Endothelial cell of umbilical vein (primary cell): ENCODE data around the gene IQGAP3. TPM values are rescaled to one million over a fixed set of nuclear protein-coding genes. Genes with fewer than 3 reads are reported as not detected.

Experiments used
- BruUV-seq: library from RNA; stranded (reverse); fragments of 400-500 nt; replicated peaks from 2 replicates; lab custom pipeline; 2021; lab: Mats Ljungman, UMichigan
- CTCF ChIA-PET: fragments of 300-600, 350-600 bp; sonication (Branson Sonifier 250); formaldehyde crosslinking; loops from one replicate; lab custom pipeline; 2021; ENCODE audit warnings: antibody characterized with exemption, inconsistent platforms; lab: Charles Lee
- POLR2A ChIA-PET: fragments of 300-600, 350-600 bp; sonication (Branson Sonifier 250); formaldehyde crosslinking; loops from one replicate; lab custom pipeline; 2021; ENCODE audit warnings: antibody characterized with exemption, inconsistent platforms; lab: Charles Lee
- DNase-seq: peaks from one replicate; pipeline ENCODE4 v3.0.0-alpha.2; 2011; ENCODE audit warnings: low read depth, low spot score
- FAIRE-seq: peaks from 2 replicates; lab custom pipeline; 2011; peaks lifted over from hg19 to GRCh38; lab: Jason Lieb, UNC
- H2AFZ ChIP-seq: 2 replicates; pipeline ENCODE4 v1.6.0; 2012; ENCODE audit warnings: low read depth, low read length, control low read depth, inconsistent platforms
- H3K27ac ChIP-seq: 2 replicates; pipeline ENCODE4 v1.5.1; 2011; ENCODE audit warnings: low read depth, mild to moderate bottlenecking, control low read depth, low read length, moderate library complexity; ENCODE audit not compliant: insufficient read depth
- H3K27me3 ChIP-seq, 2 experiments: 2 replicates each; pipeline versions ENCODE4 v1.6.0 to v1.6.1; 2011; ENCODE audit warnings: low read length in 2 of 2, mixed read lengths in 1 of 2; ENCODE audit not compliant: control insufficient read depth in 2 of 2, insufficient read depth in 2 of 2
- H3K36me3 ChIP-seq, 2 experiments: 2 replicates in 1 of 2; 3 replicates in 1 of 2; pipeline ENCODE4 v1.5.1; 2011; ENCODE audit warnings: low read length in 2 of 2, mild to moderate bottlenecking in 1 of 2, moderate library complexity in 1 of 2; ENCODE audit not compliant: control insufficient read depth in 2 of 2, insufficient read depth in 2 of 2; ENCODE audit errors: extremely low read depth in 1 of 2
- H3K4me1 ChIP-seq: 3 replicates; pipeline ENCODE4 v1.5.1; 2011; ENCODE audit warnings: mild to moderate bottlenecking, low read length; ENCODE audit not compliant: control insufficient read depth, insufficient read depth; ENCODE audit errors: extremely low read depth
- H3K4me2 ChIP-seq: 2 replicates; pipeline ENCODE4 v1.6.1; 2011; ENCODE audit warnings: low read length, control low read depth, mixed read lengths; ENCODE audit not compliant: insufficient read depth
- H3K4me3 ChIP-seq, 3 experiments: fragments of 200-600 bp in 1 of 3; sonication (generic), shearing (Covaris generic) in 1 of 3; replicated peaks in 1 of 3; 2 replicates each; pipeline ENCODE4 v1.5.1; 2011 to 2016; ENCODE audit warnings: control low read depth in 3 of 3, low read length in 3 of 3, mild to moderate bottlenecking in 2 of 3, inconsistent platforms in 1 of 3, low read depth in 1 of 3, moderate library complexity in 1 of 3; ENCODE audit not compliant: insufficient read depth in 1 of 3
- H3K79me2 ChIP-seq: 2 replicates; pipeline ENCODE4 v1.6.0; 2012; ENCODE audit warnings: low read length, inconsistent platforms; ENCODE audit not compliant: control insufficient read depth, insufficient read depth
- H3K9ac ChIP-seq: replicated peaks from 2 replicates; pipeline ENCODE3; 2011; ENCODE audit warnings: low read length, control low read depth; ENCODE audit not compliant: insufficient read depth; ENCODE audit errors: extremely low read depth
- H3K9me1 ChIP-seq: replicated peaks from 3 replicates; pipeline ENCODE4 v1.6.0; 2011; ENCODE audit warnings: mild to moderate bottlenecking, low read length; ENCODE audit not compliant: control insufficient read depth, insufficient read depth; ENCODE audit errors: extremely low read depth
- H3K9me3 ChIP-seq: replicated peaks from 2 replicates; pipeline ENCODE4 v1.5.1; 2012; ENCODE audit warnings: low read length, inconsistent platforms; ENCODE audit not compliant: control insufficient read depth, insufficient read depth
- H4K20me1 ChIP-seq: replicated peaks from 2 replicates; pipeline ENCODE3; 2011; ENCODE audit warnings: mild to moderate bottlenecking, low read length; ENCODE audit not compliant: control insufficient read depth, insufficient read depth; ENCODE audit errors: extremely low read depth
- EZH2 ChIP-seq: IDR thresholded peaks from 2 replicates; pipeline ENCODE4 v1.6.1; 2012; ENCODE audit warnings: borderline replicate concordance, low read depth, mild to moderate bottlenecking, moderate library complexity, low read length, inconsistent platforms; ENCODE audit not compliant: severe bottlenecking
- FOS ChIP-seq: IDR thresholded peaks from 2 replicates; pipeline ENCODE4 v1.6.1; 2011; ENCODE audit warnings: mild to moderate bottlenecking, low read length, moderate library complexity, borderline replicate concordance; ENCODE audit not compliant: insufficient read depth
- GATA2 ChIP-seq: IDR thresholded peaks from 2 replicates; pipeline ENCODE4 v1.7.0; 2011; ENCODE audit warnings: low read depth, mild to moderate bottlenecking, moderate library complexity, mixed read lengths, low read length; ENCODE audit not compliant: insufficient read length, insufficient read depth
- JUN ChIP-seq: IDR thresholded peaks from 2 replicates; pipeline ENCODE4 v1.6.1; 2011; ENCODE audit warnings: borderline replicate concordance, low read depth; ENCODE audit not compliant: insufficient read length, insufficient read depth
- MAX ChIP-seq: IDR thresholded peaks from 2 replicates; pipeline ENCODE4 v1.6.1; 2011; ENCODE audit not compliant: insufficient read depth, insufficient read length
- MYC ChIP-seq: IDR thresholded peaks from one replicate; pipeline ENCODE4 v1.6.1; 2011; ENCODE audit warnings: mild to moderate bottlenecking, low read depth, low read length
- POLR2A ChIP-seq: IDR thresholded peaks from 2 replicates; pipeline ENCODE4 v1.6.1; 2012; ENCODE audit warnings: low read depth, mild to moderate bottlenecking, control low read depth, low read length
- POLR2AphosphoS5 ChIP-seq: IDR thresholded peaks from 2 replicates; pipeline ENCODE4 v1.6.1; 2012; ENCODE audit warnings: low read depth, mild to moderate bottlenecking, control low read depth, low read length, moderate library complexity; ENCODE audit not compliant: insufficient read depth
- dilution Hi-C: fragments of 300-500 bp; cut with MboI; formaldehyde crosslinking; loops from one replicate; pipeline ENCODE4 v1.15.0; 2019; ENCODE audit warnings: low sequenced_read_pairs; ENCODE audit not compliant: extremely low pct_ligation_motif_present
- intact Hi-C: fragments of 100-400 bp; cut with micrococcal nuclease; formaldehyde crosslinking; loops from one replicate; pipeline ENCODE4 v1.10.0; 2022
- polyA plus RNA-seq, 4 experiments: library from polyadenylated mRNA; depleted of rRNA in 3 of 4; stranded (reverse) in 3 of 4; unstranded in 1 of 4; fragments of >200 nt; gene quantifications; 2 replicates each; pipeline versions ENCODE4 v1.2.1 to v1.2.3, GENCODE V29; 2011 to 2012; ENCODE audit warnings: missing spikeins in 1 of 4
- total RNA-seq: library from RNA; stranded (reverse); gene quantifications from 2 replicates; pipeline ENCODE4 v1.2.3, GENCODE V29; 2021
- TF ChIP-seq, protein P1 (sequence below), 2 donors: IDR thresholded peaks; 1 replicate in 1 of 2; 2 replicates in 1 of 2; pipeline ENCODE4 v1.5.1; 2011; ENCODE audit warnings: low read length in 2 of 2, mild to moderate bottlenecking in 2 of 2, moderate library complexity in 2 of 2, control low read depth in 1 of 2, inconsistent platforms in 1 of 2, low read depth in 1 of 2; ENCODE audit not compliant: insufficient read depth in 1 of 2; ENCODE audit errors: extremely low read depth in 1 of 2

Gene IQGAP3
- total and polyA plus RNA-seq, 2 donors (not counting 3 experiments of a cell fraction or from before 2014, with no cell fraction given), result 28.3 to 60.7 TPM

GRCh38 chr1:156592910-156593660 lies 20.7 kb upstream of the IQGAP3 start:
- TSS peak; percentile 24 for BruUV-seq
- Histone ChIP-seq H2AFZ (no peak overlapping the region), H3K36me3 (peaks cover 0 to 34% of the 10 kb centered on the region in 2 experiments), H3K9me3 (no peaks in the 10 kb centered on the region), H3K27me3 (no peaks in the 10 kb centered on the region), H3K27ac (peak overlapping the region; percentile 34), H3K4me2 (no peak overlapping the region), H3K9me1 (no peaks in the 10 kb centered on the region), H3K4me3 (peak overlapping the region in 1 of 3 experiments; percentile 77), H4K20me1 (no peaks in the 10 kb centered on the region), H3K9ac (no peak overlapping the region), H3K79me2 (peaks cover 5% of the 10 kb centered on the region), H3K4me1 (peaks cover 17% of the 10 kb centered on the region)
- DNase-seq (peak; percentile 86), FAIRE-seq (peak; percentile 31)
- TF ChIP-seq JUN (peak; percentile 13), FOS (no peak), POLR2AphosphoS5 (peak; percentile 44)
- POLR2A ChIA-PET, result interaction anchor here (0.6 kb wide), 1 partner anchor 24 kb away, joined by 7 read pairs; no protein-coding TSS in a partner anchor
- dilution Hi-C loops, result no loop called here
- CTCF ChIA-PET, result interaction anchor here (1.2 to 4.9 kb wide), 5 partner anchors 11 to 147 kb away, joined by 3 to 32 read pairs (median 4); no protein-coding TSS in a partner anchor
- intact Hi-C loops, result loop anchor here (1.0 to 5.0 kb wide), 2 partner anchors 8 to 91 kb away; partner anchors contain the start of genes GPATCH4 and MEF2D

DNA sequence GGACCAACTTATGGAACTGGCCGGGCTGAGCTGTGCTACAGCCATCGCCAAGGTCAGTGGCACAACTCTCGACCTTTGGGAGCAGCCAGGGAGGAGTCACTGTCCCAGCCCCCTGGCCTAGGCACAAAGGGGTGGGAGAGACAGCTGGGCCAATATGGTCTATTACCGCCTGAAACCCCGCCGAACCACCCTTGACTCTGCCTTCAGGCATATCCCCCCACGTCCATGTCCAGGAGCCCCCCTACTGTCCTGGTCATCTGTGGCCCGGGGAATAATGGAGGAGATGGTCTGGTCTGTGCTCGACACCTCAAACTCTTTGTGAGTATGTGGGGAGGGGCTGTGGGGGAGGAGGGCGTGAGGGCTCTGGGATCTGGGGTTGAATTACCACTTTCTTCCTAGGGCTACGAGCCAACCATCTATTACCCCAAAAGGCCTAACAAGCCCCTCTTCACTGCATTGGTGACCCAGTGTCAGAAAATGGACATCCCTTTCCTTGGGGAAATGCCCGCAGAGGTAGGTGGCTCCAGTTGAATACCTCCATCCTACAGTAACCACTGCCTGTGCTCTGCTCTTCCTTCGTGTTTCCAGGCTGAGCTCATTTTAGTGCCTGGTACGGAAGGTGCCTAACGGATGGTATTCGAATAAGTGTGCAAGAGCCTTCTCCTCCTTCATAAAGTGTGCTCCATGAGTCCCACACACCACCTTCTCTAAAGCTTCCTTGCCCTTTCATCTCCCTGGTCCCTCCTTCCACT lies 20.0 kb upstream of the IQGAP3 start:
- H3K9me3 ChIP-seq, result no peaks in the 10 kb centered on the region
- ChIA-PET POLR2A (interaction anchor here (0.5 to 1.8 kb wide), 2 partner anchors 9 to 13 kb away, joined by 6 to 9 read pairs; partner anchors contain the start of gene GPATCH4), CTCF (interaction anchor here (1.0 to 4.9 kb wide), 9 partner anchors 9 to 207 kb away, joined by 3 to 32 read pairs (median 5); partner anchors contain the start of gene GPATCH4)
- no peaks in the 10 kb centered on the region for H4K20me1 ChIP-seq
- intact Hi-C loops, result loop anchor here (5.0 kb wide), 1 partner anchor 90 kb away; the partner anchor contains the start of gene MEF2D
- H3K36me3 ChIP-seq, result peaks cover 0 to 28% of the 10 kb centered on the region in 2 experiments
- peak overlapping the region; percentile 52 to 77 (median 75) for H3K4me3 ChIP-seq
- H3K4me2 ChIP-seq, result peak overlapping the region; percentile 76
- H3K79me2 ChIP-seq, result peaks cover 5% of the 10 kb centered on the region
- peak overlapping the region; percentile 67 for H3K9ac ChIP-seq
- peak overlapping the region; percentile 74 for H2AFZ ChIP-seq
- FAIRE-seq (no peak), DNase-seq (peak; percentile 7)
- TF ChIP-seq MAX, result no peak
- TF ChIP-seq POLR2AphosphoS5, result no peak
- TF ChIP-seq POLR2A, result no peak
- TF ChIP-seq EZH2, result no peak
- TF ChIP-seq FOS, result no peak
- TF ChIP-seq, protein P1, sequence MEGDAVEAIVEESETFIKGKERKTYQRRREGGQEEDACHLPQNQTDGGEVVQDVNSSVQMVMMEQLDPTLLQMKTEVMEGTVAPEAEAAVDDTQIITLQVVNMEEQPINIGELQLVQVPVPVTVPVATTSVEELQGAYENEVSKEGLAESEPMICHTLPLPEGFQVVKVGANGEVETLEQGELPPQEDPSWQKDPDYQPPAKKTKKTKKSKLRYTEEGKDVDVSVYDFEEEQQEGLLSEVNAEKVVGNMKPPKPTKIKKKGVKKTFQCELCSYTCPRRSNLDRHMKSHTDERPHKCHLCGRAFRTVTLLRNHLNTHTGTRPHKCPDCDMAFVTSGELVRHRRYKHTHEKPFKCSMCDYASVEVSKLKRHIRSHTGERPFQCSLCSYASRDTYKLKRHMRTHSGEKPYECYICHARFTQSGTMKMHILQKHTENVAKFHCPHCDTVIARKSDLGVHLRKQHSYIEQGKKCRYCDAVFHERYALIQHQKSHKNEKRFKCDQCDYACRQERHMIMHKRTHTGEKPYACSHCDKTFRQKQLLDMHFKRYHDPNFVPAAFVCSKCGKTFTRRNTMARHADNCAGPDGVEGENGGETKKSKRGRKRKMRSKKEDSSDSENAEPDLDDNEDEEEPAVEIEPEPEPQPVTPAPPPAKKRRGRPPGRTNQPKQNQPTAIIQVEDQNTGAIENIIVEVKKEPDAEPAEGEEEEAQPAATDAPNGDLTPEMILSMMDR (IDR thresholded peaks at IDR 0.05; ENCODE audit: extremely low read depth in 1 of 2, insufficient read depth in 1 of 2, low read depth in 1 of 2, low read length in 2 of 2), result no peak
- TF ChIP-seq JUN, result no peak
- no peak for TF ChIP-seq GATA2
- TF ChIP-seq MYC, result no peak
- BruUV-seq, result no TSS peak
- dilution Hi-C loops, result no loop called here
- no peaks in the 10 kb centered on the region for H3K27me3 ChIP-seq
- peak overlapping the region; percentile 32 for H3K27ac ChIP-seq
- no peaks in the 10 kb centered on the region for H3K9me1 ChIP-seq
- peaks cover 17% of the 10 kb centered on the region for H3K4me1 ChIP-seq
